A549 (cell line): Measurements from ENCODE around the gene RHBDL1. TPM values are rescaled to one million over a fixed set of nuclear protein-coding genes. Genes with fewer than 3 reads are reported as not detected.

ENCODE experiments used
- ATAC-seq, 2 experiments: fragments of 200-7000 bp in 1 of 2; fragments of >200 bp in 1 of 2; cut with Nextera tagmentation in 1 of 2; cut with Tn5 transposase in 1 of 2; 3 replicates each; pipeline versions ENCODE4 v1.8.0 to v1.9.1; 2018 to 2020; ENCODE audit warnings: mild to moderate bottlenecking in 1 of 2, moderate library complexity in 1 of 2
- CTCF ChIA-PET: fragments of 300-600 bp; sonication (Branson Sonifier 250); formaldehyde crosslinking; extraction: SDS; loops from one replicate; lab custom pipeline; 2021; ENCODE audit warnings: antibody characterized with exemption, inconsistent platforms; lab: Yijun Ruan, JAX
- POLR2A ChIA-PET: fragments of 350-600 bp; formaldehyde crosslinking; extraction: SDS; loops from one replicate; lab custom pipeline; 2021; ENCODE audit warnings: antibody characterized with exemption, inconsistent platforms; lab: Yijun Ruan, JAX
- DNase-seq, 2 experiments: peaks; one replicate each; pipeline versions ENCODE4 v3.0.0 to v3.0.0-alpha.2; 2011 to 2016; ENCODE audit warnings: low read depth in 1 of 2, low spot score in 1 of 2
- FAIRE-seq: peaks from 2 replicates; lab custom pipeline; 2011; peaks lifted over from hg19 to GRCh38; lab: Jason Lieb, UNC
- H3K27ac ChIP-seq, 2 experiments: fragments of >200 bp; sonication (Bioruptor Twin); formaldehyde crosslinking; 3 replicates each; pipeline ENCODE4 v1.5.1; 2016 to 2017
- H3K4me1 ChIP-seq: fragments of >200 bp; sonication (Bioruptor Twin); formaldehyde crosslinking; 3 replicates; pipeline ENCODE4 v1.6.1; 2016
- H3K4me2 ChIP-seq: fragments of >200 bp; sonication (Bioruptor Twin); formaldehyde crosslinking; 3 replicates; pipeline ENCODE4 v1.6.1; 2016
- H3K4me3 ChIP-seq: fragments of >200 bp; sonication (Bioruptor Twin); formaldehyde crosslinking; 3 replicates; pipeline ENCODE4 v1.5.1; 2016
- H3K9me3 ChIP-seq: fragments of >200 bp; sonication (Bioruptor Twin); formaldehyde crosslinking; 3 replicates; pipeline ENCODE4 v1.6.1; 2016
- BHLHE40 ChIP-seq: IDR thresholded peaks from 2 replicates; pipeline ENCODE4 v1.6.1; 2012; ENCODE audit warnings: low read depth, low read length, inconsistent platforms
- CEBPB ChIP-seq, 2 experiments: fragments of >200 bp in 1 of 2; sonication (Bioruptor Twin) in 1 of 2; formaldehyde crosslinking in 1 of 2; IDR thresholded peaks; 2 replicates each; pipeline ENCODE4 v1.6.1; 2012 to 2016
- CHD4 ChIP-seq: fragments of 200-600 bp; sonication (generic); IDR thresholded peaks from 2 replicates; pipeline ENCODE4 v1.6.1; 2016; ENCODE audit warnings: antibody characterized with exemption, mild to moderate bottlenecking, borderline replicate concordance
- CTCF ChIP-seq: fragments of >200 bp; sonication (Bioruptor Twin); formaldehyde crosslinking; IDR thresholded peaks from 3 replicates; pipeline ENCODE4 v1.5.1; 2016
- E2F6 ChIP-seq: IDR thresholded peaks from 2 replicates; pipeline ENCODE4 v1.6.1; 2012; ENCODE audit warnings: low read depth, borderline replicate concordance
- ELK1 ChIP-seq: fragments of 150-350 bp; IDR thresholded peaks from 2 replicates; pipeline ENCODE4 v1.6.1; 2014; ENCODE audit warnings: low read depth, mild to moderate bottlenecking, low read length
- EP300 ChIP-seq, 2 experiments: fragments of >200 bp; sonication (Bioruptor Twin); formaldehyde crosslinking; IDR thresholded peaks; 2 replicates in 1 of 2; 3 replicates in 1 of 2; pipeline ENCODE4 v1.6.1; 2016 to 2017
- FOSB ChIP-seq: fragments of 250-450 bp; sonication (Bioruptor Pico); IDR thresholded peaks from 2 replicates; pipeline ENCODE4 v1.5.0; 2020; ENCODE audit warnings: mild to moderate bottlenecking, moderate library complexity
- FOXS1 ChIP-seq: fragments of 250-450 bp; sonication (Bioruptor Pico); IDR thresholded peaks from 2 replicates; pipeline ENCODE4 v1.5.0; 2020; ENCODE audit warnings: mild to moderate bottlenecking, moderate library complexity
- HDAC2 ChIP-seq: fragments of 200-600 bp; sonication (generic); IDR thresholded peaks from 2 replicates; pipeline ENCODE4 v1.6.1; 2016
- HES2 ChIP-seq: fragments of >200 bp; sonication (Bioruptor Twin); formaldehyde crosslinking; IDR thresholded peaks from 2 replicates; pipeline ENCODE4 v1.6.1; 2016
- HMGXB4 ChIP-seq: fragments of 250-450 bp; sonication (Bioruptor Pico); IDR thresholded peaks from 2 replicates; pipeline ENCODE4 v1.5.0; 2021; ENCODE audit warnings: mild to moderate bottlenecking, moderate library complexity, borderline replicate concordance
- HOXB5 ChIP-seq: fragments of 250-450 bp; sonication (Bioruptor Pico); IDR thresholded peaks from 2 replicates; pipeline ENCODE4 v1.5.0; 2020; ENCODE audit warnings: mild to moderate bottlenecking, moderate library complexity
- JUN ChIP-seq, 2 experiments: fragments of >200 bp; sonication (Bioruptor Twin); formaldehyde crosslinking; IDR thresholded peaks; 2 replicates in 1 of 2; 3 replicates in 1 of 2; pipeline ENCODE4 v1.6.1; 2016 to 2017
- MAX ChIP-seq: IDR thresholded peaks from 2 replicates; pipeline ENCODE4 v1.6.1; 2012
- MAZ ChIP-seq: fragments of 150-350 bp; IDR thresholded peaks from 2 replicates; pipeline ENCODE4 v1.6.1; 2014; ENCODE audit warnings: antibody characterized with exemption, low read depth, low read length, borderline replicate concordance
- NFE2L2 ChIP-seq: fragments of 150-350 bp; conservative IDR thresholded peaks from 2 replicates; pipeline ENCODE4 v1.6.1; 2014; ENCODE audit warnings: low read length
- NPAS2 ChIP-seq: fragments of 250-450 bp; sonication (Bioruptor Pico); IDR thresholded peaks from 2 replicates; pipeline ENCODE4 v1.8.0; 2022; ENCODE audit warnings: mild to moderate bottlenecking, moderate library complexity, borderline replicate concordance
- NR3C1 ChIP-seq: fragments of >200 bp; sonication (Bioruptor Twin); formaldehyde crosslinking; IDR thresholded peaks from 3 replicates; pipeline ENCODE4 v1.6.1; 2017
- PHF8 ChIP-seq: fragments of 200-600 bp; sonication (generic); IDR thresholded peaks from 2 replicates; pipeline ENCODE4 v1.6.1; 2016; ENCODE audit warnings: low read depth, mild to moderate bottlenecking, antibody characterized with exemption, moderate library complexity, borderline replicate concordance
- RARB ChIP-seq: fragments of 250-450 bp; sonication (Bioruptor Pico); IDR thresholded peaks from 2 replicates; pipeline ENCODE4 v1.8.0; 2021; ENCODE audit warnings: mild to moderate bottlenecking, moderate library complexity
- RCOR1 ChIP-seq: fragments of 150-350 bp; IDR thresholded peaks from 2 replicates; pipeline ENCODE4 v1.6.1; 2014; ENCODE audit warnings: antibody characterized with exemption, low read length, low read depth
- REST ChIP-seq: fragments of 200-600 bp; sonication (generic); IDR thresholded peaks from 2 replicates; pipeline ENCODE4 v1.6.1; 2016; ENCODE audit warnings: antibody characterized with exemption, mild to moderate bottlenecking, moderate library complexity
- RNF2 ChIP-seq: fragments of 200-600 bp; sonication (generic); IDR thresholded peaks from 2 replicates; pipeline ENCODE4 v1.6.1; 2016; ENCODE audit warnings: low read depth, mild to moderate bottlenecking, antibody characterized with exemption, moderate library complexity, borderline replicate concordance
- SREBF2 ChIP-seq: fragments of 450-650 bp; IDR thresholded peaks from 2 replicates; pipeline ENCODE4 v1.6.1; 2014; ENCODE audit warnings: mild to moderate bottlenecking, moderate library complexity
- TP53 ChIP-seq: fragments of 250-450 bp; sonication (Bioruptor Pico); IDR thresholded peaks from 2 replicates; pipeline ENCODE4 v1.5.0; 2021; ENCODE audit warnings: mild to moderate bottlenecking, moderate library complexity
- WGBS: methylation state at CpG from one replicate; pipeline ENCODE4 v1.1.6; 2017; ENCODE audit errors: missing lambda C conversion rate; 5-methylcytosine and 5-hydroxymethylcytosine counted together
- polyA plus RNA-seq, 4 experiments: library from polyadenylated mRNA; depleted of rRNA in 3 of 4; stranded (reverse); fragments of >200 nt; fragmentation: RNase III in 1 of 4; extraction: RNeasy Plus Mini Kit Qiagen cat#74134 plus additional on column Dnase treatment in 1 of 4; gene quantifications; 2 replicates in 3 of 4; 3 replicates in 1 of 4; pipeline ENCODE4 v1.2.3, GENCODE V29; 2011 to 2017
- TF ChIP-seq, protein P1 (sequence below): IDR thresholded peaks from 2 replicates; pipeline ENCODE4 v1.6.1; 2012
- TF ChIP-seq, protein P2 (sequence below): fragments of 450-650 bp; IDR thresholded peaks from 2 replicates; pipeline ENCODE4 v1.6.1; 2014; ENCODE audit warnings: antibody characterized with exemption

Gene RHBDL1
- polyA plus RNA-seq, 2 of the 4 experiments (the other 2 are of a cell fraction): 0.56 to 1.4 TPM

GRCh38 chr16:683396-684070, 8.1 kb downstream of the RHBDL1 start:
- H3K4me2 ChIP-seq: peak overlapping the region; percentile 93
- H3K9me3 ChIP-seq: no peaks in the 10 kb centered on the region
- 33% methylated on average over 16 of the region's 57 CpGs for WGBS
- FAIRE-seq (no peak), DNase-seq (peak in 1 of 2 experiments; percentile 55), ATAC-seq (0 out of 6 replicates have a peak, but pooled peaks of 1 of the 2 experiments have one; percentile 1)
- H3K4me3 ChIP-seq: peak overlapping the region; percentile 76
- peak overlapping the region; percentile 91 to 93 for H3K27ac ChIP-seq
- CTCF ChIA-PET: interaction anchor here (0.7 to 1.0 kb wide), 2 partner anchors 36 to 102 kb away, joined by 3 to 4 read pairs; no protein-coding TSS in a partner anchor
- POLR2A ChIA-PET: interaction anchor here (1.0 to 1.4 kb wide), 2 partner anchors 13 to 31 kb away, joined by 3 read pairs; no protein-coding TSS in a partner anchor
- peaks cover 38% of the 10 kb centered on the region for H3K4me1 ChIP-seq
- TF ChIP-seq JUN (IDR thresholded peaks at IDR 0.05) (peak in 1 of 2 experiments; percentile 69; a peak in 1 of 5 replicates), MAX (peak; percentile 27), NPAS2 (CRISPR knock-in tag) (no peak), FOXS1 (CRISPR knock-in tag) (no peak), NFE2L2 (no peak), CEBPB (IDR thresholded peaks at IDR 0.05) (no peak), HES2 (no peak), HDAC2 (no peak), ELK1 (no peak), FOSB (CRISPR knock-in tag) (no peak), SREBF2 (no peak), HMGXB4 (CRISPR knock-in tag) (no peak), RCOR1 (no peak), NR3C1 (no peak), HOXB5 (CRISPR knock-in tag) (no peak), REST (no peak), CTCF (no peak), BHLHE40 (no peak), MAZ (no peak), EP300 (IDR thresholded peaks at IDR 0.05) (no peak), PHF8 (no peak), E2F6 (peak; percentile 33; the same call in 1 of the 2 replicates), RARB (no peak), RNF2 (peak; percentile 75; the same call in 1 of the 2 replicates), TP53 (CRISPR knock-in tag) (no peak), CHD4 (no peak)
- TF ChIP-seq, protein P1, sequence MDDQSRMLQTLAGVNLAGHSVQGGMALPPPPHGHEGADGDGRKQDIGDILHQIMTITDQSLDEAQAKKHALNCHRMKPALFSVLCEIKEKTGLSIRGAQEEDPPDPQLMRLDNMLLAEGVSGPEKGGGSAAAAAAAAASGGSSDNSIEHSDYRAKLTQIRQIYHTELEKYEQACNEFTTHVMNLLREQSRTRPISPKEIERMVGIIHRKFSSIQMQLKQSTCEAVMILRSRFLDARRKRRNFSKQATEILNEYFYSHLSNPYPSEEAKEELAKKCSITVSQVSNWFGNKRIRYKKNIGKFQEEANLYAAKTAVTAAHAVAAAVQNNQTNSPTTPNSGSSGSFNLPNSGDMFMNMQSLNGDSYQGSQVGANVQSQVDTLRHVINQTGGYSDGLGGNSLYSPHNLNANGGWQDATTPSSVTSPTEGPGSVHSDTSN: peak; percentile 78
- TF ChIP-seq, protein P2, sequence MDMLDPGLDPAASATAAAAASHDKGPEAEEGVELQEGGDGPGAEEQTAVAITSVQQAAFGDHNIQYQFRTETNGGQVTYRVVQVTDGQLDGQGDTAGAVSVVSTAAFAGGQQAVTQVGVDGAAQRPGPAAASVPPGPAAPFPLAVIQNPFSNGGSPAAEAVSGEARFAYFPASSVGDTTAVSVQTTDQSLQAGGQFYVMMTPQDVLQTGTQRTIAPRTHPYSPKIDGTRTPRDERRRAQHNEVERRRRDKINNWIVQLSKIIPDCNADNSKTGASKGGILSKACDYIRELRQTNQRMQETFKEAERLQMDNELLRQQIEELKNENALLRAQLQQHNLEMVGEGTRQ: no peak
